Skin of body (tissue), 2 donors: ENCODE measurements around the gene CELF3. TPM values are rescaled to one million over a fixed set of nuclear protein-coding genes. Genes with fewer than 3 reads are reported as not detected.

Experiments
- small RNA-seq: library from RNA; depleted of rRNA; stranded (forward); fragments of <200 nt; gene quantifications from one replicate; pipeline ENCODE3, GENCODE V24; 2014; ENCODE audit warnings: low replicate concordance
- total RNA-seq: library from RNA; depleted of rRNA; stranded (reverse); fragments of >200 nt; gene quantifications from one replicate; pipeline ENCODE4 v1.2.3, GENCODE V29; 2014

The CELF3 gene
- total RNA-seq, 1 donor from 2014 or later, result 0.49 TPM

Small RNA genes within 50 kb of the gene (small RNA-seq; reads per million reads assigned to genes)
- not detected for gene RNU6-662P

Other genes starting within 250 kb of the CELF3 start
- 6.0 TPM for gene CGN, start 205.4 kb downstream of the CELF3 start, total RNA-seq
- 33.3 TPM for gene TUFT1, start 176.5 kb downstream of the CELF3 start, total RNA-seq
- 33.4 TPM for gene SNX27, start 104.8 kb downstream of the CELF3 start, total RNA-seq
- gene RIIAD1, start 4.7 kb upstream of the CELF3 start, total RNA-seq, result not detected
- 63.9 TPM for gene MRPL9, start 46.7 kb upstream of the CELF3 start, total RNA-seq
- gene TDRKH, start 73.7 kb upstream of the CELF3 start, total RNA-seq, result 6.0 TPM
- 0.10 TPM for gene LINGO4, start 88.6 kb upstream of the CELF3 start, total RNA-seq
- gene RORC, start 115.0 kb upstream of the CELF3 start, total RNA-seq, result 4.0 TPM
- not detected for gene C2CD4D, start 123.0 kb upstream of the CELF3 start, total RNA-seq
- gene THEM5, start 136.9 kb upstream of the CELF3 start, total RNA-seq, result 8.4 TPM
- 6.0 TPM for gene THEM4, start 192.7 kb upstream of the CELF3 start, total RNA-seq